T-helper 1 cell treated with Interleukin-12 subunit alpha and Interleukin-12 subunit beta and Interleukin-4 antibody, amounts not matched to agents 30 ng/mL and 1 ng/mL, for 36 hours (primary cell): ENCODE results near the gene LYRM1. TPM values are rescaled to one million over a fixed set of nuclear protein-coding genes. Genes with fewer than 3 reads are reported as not detected.
"Not testable (repeated sequence)": the region's sequence is repeated elsewhere in the genome, so short reads cannot be mapped to it uniquely, and the experiment has no call there.

Source experiments
- intact Hi-C: fragments of 100-400 bp; cut with micrococcal nuclease; formaldehyde crosslinking; loops from one replicate; pipeline ENCODE4 v1.15.1; 2024
- total RNA-seq: library from RNA; stranded (reverse); gene quantifications from 2 replicates; pipeline ENCODE4 v1.2.3, GENCODE V29; 2022

The LYRM1 gene
- total RNA-seq, 1 donor from 2014 or later, result 26.7 TPM

GRCh38 chr16:20968765-20969164 is 68.2 kb downstream of the LYRM1 start:
- intact Hi-C loops, result no loop called here

GRCh38 chr16:20969386-20969785 is 68.8 kb downstream of the LYRM1 start:
- intact Hi-C loops, result no loop called here

- intact Hi-C loops, result no loop called here
These were observed 70.8 kb downstream of the LYRM1 start for GRCh38 chr16:20971401-20971800.

GRCh38 chr16:20973201-20973600 is 72.6 kb downstream of the LYRM1 start:
- intact Hi-C loops, result not testable (repeated sequence)

Other genes with a start within 250 kb of the LYRM1 start
- gene ACSM1, start 203.1 kb upstream of the LYRM1 start, total RNA-seq, result not detected in 2 replicates
- gene THUMPD1, start 159.0 kb upstream of the LYRM1 start, total RNA-seq, result 42.5 and 43.3 TPM in 2 replicates
- 0.78 and 2.1 TPM in 2 replicates for gene ACSM3, start 136.8 kb upstream of the LYRM1 start, total RNA-seq
- gene ERI2, start 94.3 kb upstream of the LYRM1 start, total RNA-seq, result 10.7 and 15.5 TPM in 2 replicates
- 10.0 and 10.2 TPM in 2 replicates for gene REXO5, start 94.2 kb upstream of the LYRM1 start, total RNA-seq
- gene DCUN1D3, start 413 bp upstream of the LYRM1 start, total RNA-seq, result 19.7 TPM in 2 replicates